Cardiac septum (tissue), 1 donor: Measurements from ENCODE around the gene PUSL1. TPM values are rescaled to one million over a fixed set of nuclear protein-coding genes. Genes with fewer than 3 reads are reported as not detected.

ENCODE experiments used
- DNase-seq: peaks from one replicate; pipeline ENCODE4 v3.0.0-alpha.2; 2020; ENCODE audit warnings: low spot score
- intact Hi-C: fragments of 100-400 bp; cut with DNase I; formaldehyde crosslinking; loops from one replicate; pipeline ENCODE4 v1.14.0; 2022
- total RNA-seq: library from RNA; stranded (reverse); fragmentation: NEBNext Ultra II Directional; extraction: Animal tissue kit (Norgen Biotek cat#: 25700); gene quantifications from one replicate; pipeline ENCODE4 v1.2.1, GENCODE V29; 2021
- donor health status: DM: no; HTN: no; CAD: no.

PUSL1 gene
- total RNA-seq, 1 donor from 2014 or later = 10.5 TPM

DNA sequence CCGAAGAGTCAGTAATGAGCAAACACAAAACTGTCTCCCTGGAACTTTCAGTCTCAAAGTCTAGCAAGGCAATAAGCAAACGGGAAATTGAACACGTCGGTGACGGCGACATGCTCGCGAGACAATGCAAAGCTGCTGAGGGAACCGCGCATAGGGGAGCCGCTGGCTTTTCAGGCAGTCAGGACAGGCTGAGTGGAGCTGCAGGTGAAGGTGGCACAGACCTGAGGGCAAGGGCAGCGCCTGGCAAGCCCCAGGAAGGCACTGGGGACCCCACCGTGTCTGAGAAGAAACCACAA is 11.2 kb downstream of the PUSL1 start:
- intact Hi-C loops = no loop called here

DNA sequence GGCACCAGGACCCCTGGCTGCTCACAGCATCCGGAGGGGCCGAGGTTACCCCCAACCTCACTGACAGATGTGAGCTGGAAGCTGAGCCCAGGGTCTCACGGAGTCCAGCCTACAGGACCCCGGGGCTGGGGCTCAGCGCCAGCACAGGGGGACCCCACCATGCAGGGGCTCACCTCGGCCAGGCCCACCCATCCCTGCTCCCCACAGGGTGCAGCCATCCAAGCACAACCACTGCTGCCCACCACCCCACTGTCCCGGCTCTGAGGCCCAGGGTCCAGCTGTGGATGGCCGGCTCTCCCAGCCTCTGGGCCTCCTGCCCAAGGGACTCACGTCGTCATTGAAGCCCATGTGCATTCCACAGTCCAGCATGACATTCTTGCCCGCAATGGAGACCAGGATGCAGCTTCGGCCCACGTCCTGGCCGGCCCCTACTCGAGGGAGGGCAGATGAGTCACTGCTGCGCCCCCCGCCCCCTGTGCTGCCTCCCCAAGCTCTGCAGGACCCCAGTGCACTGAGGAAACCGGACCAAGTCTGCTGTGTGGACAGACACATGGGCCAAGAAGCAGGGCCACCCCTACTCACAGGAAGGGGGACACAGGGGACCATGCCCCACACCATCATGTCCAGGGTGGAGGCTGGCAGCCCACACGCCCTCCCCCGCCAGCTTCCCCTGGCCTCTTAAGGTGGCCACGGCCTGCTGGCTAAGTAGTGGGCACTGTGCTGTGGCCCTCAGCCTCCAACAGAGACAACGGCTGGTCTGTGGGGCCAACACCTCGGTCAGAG is 12.5 kb downstream of the PUSL1 start:
- intact Hi-C loops = no loop called here
- DNase-seq = no peak

More for the DNA sequence above, 11.2 kb downstream of the PUSL1 start:
- DNase-seq = no peak

DNA sequence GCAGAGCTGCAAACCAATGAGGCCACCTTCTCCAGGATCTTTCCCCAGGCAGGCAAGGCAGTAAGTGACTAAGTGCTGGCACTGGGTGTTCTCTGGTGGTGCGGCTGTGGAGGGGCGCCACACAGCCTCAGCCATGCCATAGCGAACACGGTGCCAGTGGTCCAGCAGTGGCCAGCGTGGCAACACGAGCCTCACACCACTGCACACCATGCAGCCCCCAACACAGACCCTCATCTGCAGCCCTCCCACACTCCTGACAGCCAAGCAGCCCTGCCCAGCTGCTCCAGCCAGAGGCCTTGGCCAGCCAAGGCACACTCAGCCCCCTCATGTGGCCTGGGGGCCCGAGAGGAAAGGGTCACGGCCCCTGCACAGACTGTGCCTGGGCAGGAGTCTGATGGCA is 13.1 kb downstream of the PUSL1 start:
- DNase-seq = no peak
- intact Hi-C loops = no loop called here

DNA sequence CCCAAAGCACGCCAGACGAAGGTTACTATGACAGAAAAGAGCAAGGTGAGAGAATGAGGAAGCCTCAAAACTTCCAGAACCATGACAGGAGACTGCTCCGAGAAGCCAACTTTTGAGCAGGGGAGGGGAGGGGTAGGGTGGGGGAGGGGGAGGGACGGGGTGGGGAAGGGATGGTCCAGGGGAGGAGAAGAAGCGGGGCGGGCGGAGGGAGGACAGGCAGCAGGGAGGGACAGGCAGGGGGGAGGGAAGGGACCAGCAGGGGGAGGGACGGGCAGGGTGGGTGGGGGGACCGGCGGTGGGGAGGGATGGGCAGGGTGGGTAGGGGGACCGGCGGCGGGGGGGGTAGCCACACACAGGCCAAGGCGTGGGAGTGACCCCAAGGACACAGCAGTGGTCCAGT is 14.0 kb downstream of the PUSL1 start:
- intact Hi-C loops = no loop called here
- DNase-seq = no peak

DNA sequence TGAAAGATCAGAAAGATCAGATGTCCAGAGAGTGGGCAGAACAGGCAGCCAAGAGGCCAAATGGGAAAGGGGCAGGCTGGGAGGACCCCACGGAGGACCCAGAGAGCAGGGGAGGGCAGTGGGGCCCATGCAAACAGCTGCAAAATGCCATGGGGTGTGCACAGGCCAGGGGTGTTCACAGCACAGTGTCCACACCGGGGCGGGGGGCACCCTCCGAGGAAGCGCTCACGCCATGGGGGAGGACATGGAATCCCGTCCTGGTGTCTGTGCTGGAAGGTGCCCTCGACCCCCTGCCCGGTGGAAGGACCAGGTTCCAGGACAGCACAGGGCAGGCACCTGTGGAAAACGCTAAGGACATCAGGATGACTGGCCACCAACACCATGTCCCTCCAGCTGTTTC is 14.6 kb downstream of the PUSL1 start:
- intact Hi-C loops = no loop called here
- no peak for DNase-seq

DNA sequence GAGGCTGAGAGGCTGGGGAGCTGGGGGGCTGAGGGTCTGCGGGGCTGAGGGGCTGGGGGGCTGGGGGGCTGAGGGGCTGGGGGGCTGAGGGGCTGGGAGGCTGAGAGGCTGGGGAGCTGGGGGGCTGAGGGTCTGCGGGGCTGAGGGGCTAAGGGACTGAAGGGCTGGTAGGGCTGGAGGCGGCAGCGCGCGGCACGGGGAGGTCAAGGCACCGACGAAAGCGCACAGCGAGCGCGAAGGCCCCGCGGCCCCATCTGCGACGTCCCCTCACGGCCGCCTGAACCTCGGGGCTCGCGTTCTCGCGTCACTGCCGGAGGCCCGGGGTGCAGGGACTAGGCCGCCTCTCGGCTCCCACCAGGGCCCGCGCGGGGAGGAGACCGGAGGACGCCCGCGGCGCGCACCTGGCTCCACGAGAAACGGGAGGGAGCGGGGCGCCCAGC is 15.7 kb downstream of the PUSL1 start:
- intact Hi-C loops = loop anchor here (2.0 kb wide), 1 partner anchor 23 kb away; no protein-coding TSS in a partner anchor
- DNase-seq = no peak

DNA sequence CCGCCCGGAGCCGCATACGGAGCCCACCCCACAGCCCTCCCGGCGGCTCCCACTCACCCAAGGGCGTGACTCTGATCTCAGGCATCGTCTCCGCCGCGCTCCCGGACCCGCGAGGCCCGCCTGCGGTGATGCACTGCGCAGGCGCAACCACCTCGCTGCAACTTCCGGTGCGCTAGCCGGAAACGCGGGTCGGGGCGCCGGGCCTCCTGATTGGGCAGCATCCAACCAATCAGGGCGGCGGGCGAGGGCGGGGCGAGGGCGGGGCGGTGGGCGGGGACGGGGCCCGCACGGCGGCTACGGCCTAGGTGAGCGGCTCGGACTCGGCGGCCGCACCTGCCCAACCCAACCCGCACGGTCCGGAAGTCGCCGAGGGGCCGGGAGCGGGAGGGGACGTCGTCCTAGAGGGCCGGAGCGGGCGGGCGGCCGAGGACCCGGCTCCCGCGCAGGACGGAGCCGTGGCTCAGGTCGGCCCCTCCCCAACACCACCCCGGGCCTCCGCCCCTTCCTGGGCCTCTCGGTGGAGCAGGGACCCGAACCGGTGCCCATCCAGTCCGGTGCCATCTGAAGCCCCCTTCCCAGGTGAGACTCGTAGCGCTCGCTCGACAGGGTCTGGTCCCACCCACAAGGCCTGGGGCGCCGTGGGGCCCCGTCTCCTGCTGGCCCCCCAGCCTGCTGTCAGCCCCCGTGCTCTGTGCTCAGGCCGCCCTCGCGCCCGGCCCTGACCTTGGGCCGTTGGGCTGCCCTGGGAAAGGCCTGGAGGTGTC is 16.3 kb downstream of the PUSL1 start, which contains the start of the genes CPTP and INTS11:
Gene CPTP (plus strand): TSS at position 279 of the 764 bp plus-strand sequence. CDS start 2,109 bp downstream, outside the sequence.
Gene INTS11 (minus strand): TSS at position 137 of the 764 bp plus-strand sequence. CDS start 52 bp downstream, at position 85.
- peak; percentile 97 for DNase-seq
- intact Hi-C loops = loop anchor here (2.0 kb wide), 1 partner anchor 22 kb away; no protein-coding TSS in a partner anchor

DNA sequence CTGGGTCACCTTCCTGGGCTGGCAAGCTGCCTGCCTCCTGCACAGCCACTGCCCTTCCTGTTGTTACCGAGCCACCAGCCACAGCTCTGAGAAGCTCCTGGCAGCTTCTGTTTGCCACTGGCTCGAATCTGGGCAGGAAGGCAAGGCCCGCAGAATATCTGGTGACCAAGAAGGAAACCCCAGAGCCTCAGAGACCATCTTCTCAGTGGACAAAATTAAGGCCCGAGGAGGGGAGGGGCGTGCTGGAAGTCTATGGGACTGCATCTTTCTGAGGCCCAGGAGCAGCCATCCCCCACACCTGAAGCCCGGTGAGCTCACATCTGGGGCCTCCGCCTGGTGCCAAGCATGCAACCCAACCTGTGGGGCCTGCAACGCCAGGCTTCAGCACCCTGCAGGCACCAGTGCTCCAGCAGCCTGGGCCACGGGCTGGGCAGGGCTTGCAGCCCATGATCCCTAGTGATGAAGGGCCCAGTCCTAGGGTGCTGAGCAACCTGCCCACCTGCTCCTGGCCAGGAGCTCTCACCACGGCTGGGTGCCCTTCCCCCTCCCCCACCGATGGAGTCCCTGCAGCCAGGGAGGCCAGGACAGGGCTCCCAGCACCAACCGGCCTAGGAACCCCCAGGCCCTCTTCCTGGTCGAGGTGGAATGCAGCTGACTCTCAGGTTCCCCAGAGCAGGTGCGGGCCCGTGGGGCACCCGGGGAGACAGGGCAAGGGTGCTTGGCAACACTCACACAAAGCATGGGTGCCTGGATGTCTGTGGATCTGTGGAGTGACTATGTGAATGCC is 17.1 kb downstream of the PUSL1 start:
- no peak for DNase-seq
- intact Hi-C loops = loop anchor here (2.0 kb wide), 1 partner anchor 21 kb away; no protein-coding TSS in a partner anchor

DNA sequence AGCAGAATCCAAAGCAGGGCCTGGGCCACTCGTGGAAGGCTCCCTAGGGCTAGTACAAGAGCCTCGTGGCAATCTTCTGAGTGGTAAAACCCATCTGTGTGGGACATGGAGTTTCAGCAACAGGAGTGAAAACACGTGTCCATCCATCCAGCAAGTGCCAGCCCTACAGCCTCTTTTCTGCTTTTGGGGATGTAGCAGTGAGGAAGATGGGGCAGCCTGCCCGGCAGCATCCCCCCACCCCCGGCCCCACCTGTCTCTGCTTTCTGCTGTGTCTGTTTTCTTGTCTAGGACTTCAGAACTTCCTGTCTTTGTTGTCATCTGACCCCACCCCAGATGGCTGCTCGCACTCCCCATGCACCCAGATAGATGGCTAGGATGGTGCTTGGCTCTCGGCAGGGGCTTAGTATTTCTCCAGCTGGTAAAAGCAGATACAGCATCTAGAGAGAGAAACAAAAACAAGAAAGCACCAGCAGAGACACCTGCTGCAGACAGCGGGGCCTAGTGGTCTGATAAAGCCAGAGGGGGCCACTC is 17.7 kb downstream of the PUSL1 start:
- DNase-seq = no peak
- intact Hi-C loops = no loop called here

DNA sequence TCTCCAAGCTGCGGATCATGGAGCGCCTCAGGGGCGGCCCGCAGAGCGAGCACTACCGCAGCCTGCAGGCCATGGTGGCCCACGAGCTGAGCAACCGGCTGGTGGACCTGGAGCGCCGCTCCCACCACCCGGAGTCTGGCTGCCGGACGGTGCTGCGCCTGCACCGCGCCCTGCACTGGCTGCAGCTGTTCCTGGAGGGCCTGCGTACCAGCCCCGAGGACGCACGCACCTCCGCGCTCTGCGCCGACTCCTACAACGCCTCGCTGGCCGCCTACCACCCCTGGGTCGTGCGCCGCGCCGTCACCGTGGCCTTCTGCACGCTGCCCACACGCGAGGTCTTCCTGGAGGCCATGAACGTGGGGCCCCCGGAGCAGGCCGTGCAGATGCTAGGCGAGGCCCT is 18.9 kb downstream of the PUSL1 start:
- no peak for DNase-seq
- intact Hi-C loops = no loop called here

DNA sequence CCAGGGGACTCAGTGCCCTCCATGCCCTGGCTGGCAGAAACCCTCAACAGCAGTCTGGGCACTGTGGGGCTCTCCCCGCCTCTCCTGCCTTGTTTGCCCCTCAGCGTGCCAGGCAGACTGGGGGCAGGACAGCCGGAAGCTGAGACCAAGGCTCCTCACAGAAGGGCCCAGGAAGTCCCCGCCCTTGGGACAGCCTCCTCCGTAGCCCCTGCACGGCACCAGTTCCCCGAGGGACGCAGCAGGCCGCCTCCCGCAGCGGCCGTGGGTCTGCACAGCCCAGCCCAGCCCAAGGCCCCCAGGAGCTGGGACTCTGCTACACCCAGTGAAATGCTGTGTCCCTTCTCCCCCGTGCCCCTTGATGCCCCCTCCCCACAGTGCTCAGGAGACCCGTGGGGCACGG is 19.9 kb downstream of the PUSL1 start:
- intact Hi-C loops = no loop called here
- no peak for DNase-seq

DNA sequence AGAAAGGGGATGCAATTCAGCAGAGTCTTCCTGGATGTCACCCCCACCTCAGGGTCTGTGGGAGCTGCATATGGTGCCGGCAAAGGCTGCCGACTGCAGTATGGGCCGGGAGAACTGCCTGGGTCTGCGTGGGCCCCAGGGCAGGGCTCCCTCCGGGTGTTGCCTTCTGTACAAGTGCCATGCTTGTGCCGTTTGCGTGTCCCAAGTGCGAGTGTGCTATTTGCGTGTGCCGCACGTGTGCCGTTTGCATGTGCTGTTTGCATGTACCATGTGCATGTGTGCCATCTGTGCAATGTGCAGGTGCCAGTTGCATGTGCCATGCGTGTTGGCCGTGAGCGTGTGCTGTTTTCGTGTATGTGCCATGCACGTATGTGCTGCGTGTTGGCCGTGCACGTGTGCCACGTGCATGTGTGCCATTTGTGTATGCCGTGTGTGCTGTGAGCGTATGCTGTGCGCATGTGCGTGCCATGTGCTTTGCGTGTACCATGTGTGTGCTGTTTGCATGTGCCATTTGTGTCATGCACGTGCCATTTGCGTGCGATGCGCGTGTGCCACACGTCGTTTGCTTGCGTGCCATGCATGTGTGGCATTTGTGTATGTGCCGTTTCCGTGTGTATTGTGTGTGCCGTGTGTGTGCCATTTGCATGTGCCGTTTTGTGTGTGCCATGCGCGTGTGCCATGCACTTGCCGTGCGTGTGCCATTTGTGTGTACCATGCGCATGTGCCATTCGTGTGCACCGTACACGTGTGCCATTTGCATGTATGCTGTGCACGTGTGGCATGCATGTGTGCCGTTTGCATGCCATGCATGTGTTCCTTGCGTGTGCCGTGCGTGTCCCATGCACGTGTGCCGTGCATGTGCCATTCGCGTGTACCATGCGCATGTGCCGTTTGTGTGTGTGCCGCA is 21.2 kb downstream of the PUSL1 start:
- intact Hi-C loops = no loop called here
- no peak for DNase-seq

DNA sequence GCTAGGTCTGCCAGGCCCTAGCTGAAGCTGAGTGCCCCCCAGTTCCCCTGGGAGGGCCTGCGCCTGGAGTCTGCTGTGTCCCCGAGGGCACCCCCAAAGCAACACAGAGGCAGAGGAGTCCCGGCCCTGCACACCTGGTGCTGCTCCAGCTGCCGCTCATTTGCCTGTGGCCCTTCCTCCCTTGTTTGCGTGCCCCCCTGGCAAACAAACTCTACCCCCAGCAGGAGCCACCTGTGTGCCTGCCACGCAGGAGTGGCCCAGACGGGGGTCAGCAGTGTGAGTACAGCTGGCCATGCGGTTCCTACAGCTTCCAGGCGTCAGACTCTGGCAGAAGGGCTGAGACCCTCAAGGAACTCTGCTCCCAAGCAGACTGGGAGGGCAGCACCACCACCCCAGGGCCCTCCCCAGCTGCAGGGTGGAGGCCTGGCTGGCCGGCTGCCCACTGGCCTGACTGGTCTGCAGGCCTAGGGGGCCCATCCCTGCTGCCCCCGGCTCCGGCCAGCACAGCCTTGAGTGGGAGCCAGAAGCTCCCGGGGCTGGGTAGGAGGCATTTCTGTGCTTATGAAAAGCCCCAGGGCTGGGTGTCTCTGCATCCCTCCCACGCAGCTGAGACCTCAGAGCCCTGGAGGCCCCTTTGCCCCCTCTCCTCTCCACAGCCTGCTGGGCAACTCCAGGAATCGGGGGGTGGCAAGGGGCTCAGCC is 22.1 kb downstream of the PUSL1 start:
- no peak for DNase-seq
- intact Hi-C loops = no loop called here

DNA sequence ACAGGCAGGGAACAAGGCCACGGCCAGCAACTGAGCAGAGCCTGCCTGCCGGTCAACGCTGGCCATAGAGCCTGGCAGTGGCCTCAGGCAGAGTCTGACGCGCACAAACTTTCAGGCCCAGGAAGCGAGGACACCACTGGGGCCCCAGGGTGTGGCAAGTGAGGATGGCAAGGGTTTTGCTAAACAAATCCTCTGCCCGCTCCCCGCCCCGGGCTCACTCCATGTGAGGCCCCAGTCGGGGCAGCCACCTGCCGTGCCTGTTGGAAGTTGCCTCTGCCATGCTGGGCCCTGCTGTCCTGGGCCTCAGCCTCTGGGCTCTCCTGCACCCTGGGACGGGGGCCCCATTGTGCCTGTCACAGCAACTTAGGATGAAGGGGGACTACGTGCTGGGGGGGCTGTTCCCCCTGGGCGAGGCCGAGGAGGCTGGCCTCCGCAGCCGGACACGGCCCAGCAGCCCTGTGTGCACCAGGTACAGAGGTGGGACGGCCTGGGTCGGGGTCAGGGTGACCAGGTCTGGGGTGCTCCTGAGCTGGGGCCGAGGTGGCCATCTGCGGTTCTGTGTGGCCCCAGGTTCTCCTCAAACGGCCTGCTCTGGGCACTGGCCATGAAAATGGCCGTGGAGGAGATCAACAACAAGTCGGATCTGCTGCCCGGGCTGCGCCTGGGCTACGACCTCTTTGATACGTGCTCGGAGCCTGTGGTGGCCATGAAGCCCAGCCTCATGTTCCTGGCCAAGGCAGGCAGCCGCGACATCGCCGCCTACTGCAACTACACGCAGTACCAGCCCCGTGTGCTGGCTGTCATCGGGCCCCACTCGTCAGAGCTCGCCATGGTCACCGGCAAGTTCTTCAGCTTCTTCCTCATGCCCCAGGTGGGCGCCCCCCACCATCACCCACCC is 22.9 kb downstream of the PUSL1 start, which contains the start of gene TAS1R3:
Gene TAS1R3 (plus strand): TSS at position 213 of the 898 bp plus-strand sequence. CDS start 66 bp downstream, at position 279.
- intact Hi-C loops = no loop called here
- DNase-seq = no peak

DNA sequence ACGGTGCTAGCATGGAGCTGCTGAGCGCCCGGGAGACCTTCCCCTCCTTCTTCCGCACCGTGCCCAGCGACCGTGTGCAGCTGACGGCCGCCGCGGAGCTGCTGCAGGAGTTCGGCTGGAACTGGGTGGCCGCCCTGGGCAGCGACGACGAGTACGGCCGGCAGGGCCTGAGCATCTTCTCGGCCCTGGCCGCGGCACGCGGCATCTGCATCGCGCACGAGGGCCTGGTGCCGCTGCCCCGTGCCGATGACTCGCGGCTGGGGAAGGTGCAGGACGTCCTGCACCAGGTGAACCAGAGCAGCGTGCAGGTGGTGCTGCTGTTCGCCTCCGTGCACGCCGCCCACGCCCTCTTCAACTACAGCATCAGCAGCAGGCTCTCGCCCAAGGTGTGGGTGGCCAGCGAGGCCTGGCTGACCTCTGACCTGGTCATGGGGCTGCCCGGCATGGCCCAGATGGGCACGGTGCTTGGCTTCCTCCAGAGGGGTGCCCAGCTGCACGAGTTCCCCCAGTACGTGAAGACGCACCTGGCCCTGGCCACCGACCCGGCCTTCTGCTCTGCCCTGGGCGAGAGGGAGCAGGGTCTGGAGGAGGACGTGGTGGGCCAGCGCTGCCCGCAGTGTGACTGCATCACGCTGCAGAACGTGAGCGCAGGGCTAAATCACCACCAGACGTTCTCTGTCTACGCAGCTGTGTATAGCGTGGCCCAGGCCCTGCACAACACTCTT is 23.8 kb downstream of the PUSL1 start:
- intact Hi-C loops = no loop called here
- no peak for DNase-seq

DNA sequence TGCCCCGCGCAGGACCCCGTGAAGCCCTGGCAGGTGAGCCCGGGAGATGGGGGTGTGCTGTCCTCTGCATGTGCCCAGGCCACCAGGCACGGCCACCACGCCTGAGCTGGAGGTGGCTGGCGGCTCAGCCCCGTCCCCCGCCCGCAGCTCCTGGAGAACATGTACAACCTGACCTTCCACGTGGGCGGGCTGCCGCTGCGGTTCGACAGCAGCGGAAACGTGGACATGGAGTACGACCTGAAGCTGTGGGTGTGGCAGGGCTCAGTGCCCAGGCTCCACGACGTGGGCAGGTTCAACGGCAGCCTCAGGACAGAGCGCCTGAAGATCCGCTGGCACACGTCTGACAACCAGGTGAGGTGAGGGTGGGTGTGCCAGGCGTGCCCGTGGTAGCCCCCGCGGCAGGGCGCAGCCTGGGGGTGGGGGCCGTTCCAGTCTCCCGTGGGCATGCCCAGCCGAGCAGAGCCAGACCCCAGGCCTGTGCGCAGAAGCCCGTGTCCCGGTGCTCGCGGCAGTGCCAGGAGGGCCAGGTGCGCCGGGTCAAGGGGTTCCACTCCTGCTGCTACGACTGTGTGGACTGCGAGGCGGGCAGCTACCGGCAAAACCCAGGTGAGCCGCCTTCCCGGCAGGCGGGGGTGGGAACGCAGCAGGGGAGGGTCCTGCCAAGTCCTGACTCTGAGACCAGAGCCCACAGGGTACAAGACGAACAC is 24.5 kb downstream of the PUSL1 start:
- no peak for DNase-seq
- intact Hi-C loops = no loop called here
